Measurements from ENCODE around the gene CCKAR.
"Not testable (repeated sequence)": the region's sequence is repeated elsewhere in the genome, so short reads cannot be mapped to it uniquely, and the experiment has no call there.

The CCKAR gene, protein sequence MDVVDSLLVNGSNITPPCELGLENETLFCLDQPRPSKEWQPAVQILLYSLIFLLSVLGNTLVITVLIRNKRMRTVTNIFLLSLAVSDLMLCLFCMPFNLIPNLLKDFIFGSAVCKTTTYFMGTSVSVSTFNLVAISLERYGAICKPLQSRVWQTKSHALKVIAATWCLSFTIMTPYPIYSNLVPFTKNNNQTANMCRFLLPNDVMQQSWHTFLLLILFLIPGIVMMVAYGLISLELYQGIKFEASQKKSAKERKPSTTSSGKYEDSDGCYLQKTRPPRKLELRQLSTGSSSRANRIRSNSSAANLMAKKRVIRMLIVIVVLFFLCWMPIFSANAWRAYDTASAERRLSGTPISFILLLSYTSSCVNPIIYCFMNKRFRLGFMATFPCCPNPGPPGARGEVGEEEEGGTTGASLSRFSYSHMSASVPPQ

DNA sequence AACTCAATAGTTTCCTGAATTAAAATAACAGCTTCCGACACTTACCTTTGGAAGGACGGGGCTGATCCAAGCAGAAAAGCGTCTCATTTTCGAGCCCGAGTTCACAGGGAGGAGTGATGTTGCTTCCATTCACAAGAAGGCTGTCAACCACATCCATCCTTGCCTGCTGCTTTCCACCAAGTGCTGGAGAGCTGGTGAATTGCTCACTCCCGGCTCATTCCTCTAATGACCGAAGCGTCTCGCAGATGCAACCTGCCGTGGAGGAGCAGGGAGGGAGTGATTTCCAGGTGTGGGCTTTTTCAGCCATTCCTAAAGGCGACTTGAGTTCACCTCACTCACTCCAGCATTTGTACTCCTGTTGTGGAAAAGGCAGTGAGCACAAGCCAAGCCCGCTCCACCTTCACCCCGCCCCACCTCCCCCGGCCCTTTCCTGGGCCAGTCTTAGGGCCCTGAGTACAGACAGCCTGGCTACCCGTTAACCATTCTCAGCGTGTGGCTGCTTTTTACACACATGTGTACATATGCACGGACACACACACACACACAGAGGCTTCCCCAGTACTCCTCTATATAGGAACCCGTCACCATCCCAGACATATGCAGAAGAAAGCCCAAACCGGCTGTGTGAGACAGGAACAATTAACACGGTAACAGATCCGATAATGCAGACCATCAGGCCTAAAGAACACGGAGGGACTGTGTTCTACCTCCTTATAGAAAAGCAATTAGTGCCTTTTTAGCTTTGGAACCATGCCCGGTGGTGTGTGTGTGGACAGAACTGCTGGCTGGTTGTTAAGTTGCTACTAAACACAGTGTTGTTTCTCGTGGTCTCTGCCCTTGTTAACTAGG is at the start of gene CCKAR:
TSS of gene CCKAR (minus strand) at position 374 of the 849 bp plus-strand sequence. CDS start at position 157, 217 bp downstream.
- DNase-seq = no peak

DNA sequence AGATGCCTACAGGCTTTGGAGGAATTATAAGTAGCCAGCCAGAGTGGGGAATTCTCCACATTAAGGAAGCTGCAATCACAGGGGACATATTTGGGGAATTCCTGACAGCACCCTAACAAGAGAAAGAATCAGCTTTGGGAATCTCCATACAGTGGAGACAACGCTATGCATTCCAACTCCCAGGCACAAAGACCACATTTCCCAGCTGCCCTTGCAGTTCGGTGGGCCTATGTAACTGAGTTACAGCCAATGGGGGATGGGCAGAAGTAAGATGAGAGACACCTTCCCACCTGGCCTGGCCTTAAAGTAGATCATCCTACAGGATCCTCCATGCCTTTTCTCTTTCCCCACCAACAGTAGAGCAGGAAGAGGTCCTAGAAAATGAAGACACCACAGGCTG is 43.4 kb upstream of the CCKAR start:
- DNase-seq = no peak

DNA sequence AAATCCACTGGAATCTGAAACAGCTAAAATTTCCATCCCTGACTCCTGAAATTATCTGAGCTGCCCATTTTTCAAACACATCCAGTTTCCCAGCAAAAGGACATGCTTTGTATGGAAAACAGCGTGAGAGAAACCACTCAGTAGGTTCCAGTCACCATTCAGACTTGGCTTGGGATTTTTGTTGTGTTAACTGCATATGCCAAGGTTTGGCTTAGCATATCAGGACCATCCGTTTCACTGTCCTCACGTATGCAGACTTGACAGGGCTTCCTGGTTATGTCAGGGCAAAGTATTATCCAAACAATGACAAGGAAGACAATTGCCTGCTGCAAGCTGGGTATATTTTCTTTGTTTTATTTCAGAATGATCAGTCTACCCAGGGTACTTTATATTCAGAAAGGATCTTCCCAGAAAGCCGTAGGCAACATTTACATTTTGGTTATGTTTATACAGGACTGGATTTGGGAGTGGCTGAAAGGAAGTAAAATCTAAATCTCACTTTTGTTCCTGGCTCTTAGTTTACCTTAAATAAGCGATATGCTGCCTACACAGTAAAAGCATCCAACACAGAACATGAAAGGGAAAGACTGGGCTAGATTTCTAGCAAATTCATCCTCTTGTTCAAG is 41.3 kb upstream of the CCKAR start:
- DNase-seq = no peak

DNA sequence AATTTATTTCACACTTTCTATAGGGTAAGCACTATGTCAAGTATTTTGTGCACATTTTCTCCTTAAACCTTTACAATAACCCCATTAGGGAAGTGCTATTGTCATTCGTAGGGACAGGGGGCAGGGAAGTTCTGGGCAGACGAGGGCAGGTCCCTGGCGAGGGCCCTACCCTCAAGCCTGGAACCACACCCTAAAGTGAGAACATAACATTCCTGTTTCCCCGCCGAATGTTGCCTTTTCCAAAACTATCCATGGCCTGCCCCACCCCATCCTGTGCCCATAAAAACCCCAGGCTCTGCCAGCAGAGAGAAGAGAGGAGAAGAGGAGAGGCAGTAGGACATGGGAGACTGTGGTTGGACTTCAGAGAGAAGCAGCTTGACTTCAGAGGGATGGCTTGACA is 39.8 kb upstream of the CCKAR start:
- DNase-seq = no peak

DNA sequence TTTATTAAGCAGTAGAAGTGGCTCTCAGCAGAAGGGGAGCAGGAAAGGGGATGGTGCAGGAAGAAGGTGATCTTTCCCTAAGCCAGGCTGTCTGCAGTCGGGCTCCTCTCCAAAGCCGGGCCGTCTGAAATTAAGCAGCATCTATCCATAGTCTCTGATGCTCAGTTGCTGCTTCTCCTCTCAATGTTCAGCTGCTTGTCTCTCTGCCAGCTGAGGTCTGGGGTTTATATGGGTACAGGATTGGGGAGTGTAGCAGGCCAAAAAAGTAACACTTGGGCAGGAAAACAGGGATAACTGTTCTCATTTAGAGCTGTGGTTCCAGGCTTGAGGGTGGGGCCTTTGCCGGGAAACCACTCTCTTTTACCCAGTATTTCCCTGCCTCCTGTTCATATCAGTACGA is 39.2 kb upstream of the CCKAR start:
- DNase-seq = no peak

GRCh38 chr4:26525771-26526150 is 35.5 kb upstream of the CCKAR start:
- DNase-seq = no peak

- DNase-seq = no peak
Measured at GRCh38 chr4:26525136-26525770, 35.0 kb upstream of the CCKAR start.

- DNase-seq = no peak
Measured at GRCh38 chr4:26524011-26524410, 33.7 kb upstream of the CCKAR start.

DNA sequence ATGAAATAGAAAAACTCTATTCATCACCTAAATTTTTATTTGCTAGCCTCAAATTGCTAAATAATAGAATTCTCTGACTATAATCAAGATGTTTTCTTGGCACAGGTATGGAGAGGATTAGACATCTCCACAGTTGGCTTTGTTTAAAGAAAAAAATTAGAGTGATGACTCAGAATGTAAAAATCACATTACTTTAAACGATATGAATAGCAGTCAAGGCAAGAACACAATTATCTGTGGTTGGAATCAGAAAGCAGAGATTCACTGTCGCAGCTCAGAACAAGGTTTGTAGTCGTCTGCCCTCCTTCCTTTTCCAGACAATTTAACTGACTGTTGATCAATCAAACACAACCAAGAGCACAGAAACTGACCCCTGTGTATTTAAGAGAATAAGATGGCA is 32.2 kb upstream of the CCKAR start:
- no peak for DNase-seq

- no peak for DNase-seq
Measured at GRCh38 chr4:26520728-26521450, 30.6 kb upstream of the CCKAR start.

- DNase-seq = no peak
Measured at GRCh38 chr4:26515936-26516335, 25.7 kb upstream of the CCKAR start.

DNA sequence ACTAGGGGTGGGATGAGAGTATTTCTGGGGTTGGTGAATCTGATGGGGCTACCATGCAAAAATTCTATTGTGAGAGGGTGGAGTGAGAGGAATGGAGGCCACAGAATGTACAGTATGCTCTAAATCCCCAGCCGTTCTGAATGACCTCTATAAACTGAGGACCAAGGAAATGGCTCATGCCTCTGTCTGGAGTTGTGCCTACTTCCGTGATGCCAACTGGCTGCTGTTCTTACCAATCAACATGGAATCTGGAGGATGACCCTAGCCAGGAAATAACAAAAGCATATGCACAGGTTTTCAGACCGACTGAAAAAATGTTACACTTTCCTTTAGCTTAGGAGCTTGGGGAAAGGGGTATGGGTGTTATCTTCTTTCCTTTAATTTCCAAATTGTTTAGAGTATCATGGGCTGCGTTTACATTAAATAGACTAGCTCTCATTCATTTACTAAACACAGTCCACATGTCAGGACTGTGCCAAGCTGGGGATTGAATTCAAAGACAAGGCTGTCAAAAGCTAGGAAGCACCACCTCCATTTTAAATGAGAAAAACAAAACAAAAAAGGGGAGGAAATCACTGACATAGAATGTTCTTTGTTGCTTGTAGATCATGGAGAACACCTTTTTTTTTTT is 20.2 kb upstream of the CCKAR start:
- DNase-seq = no peak

GRCh38 chr4:26509681-26510333 is 19.5 kb upstream of the CCKAR start:
- no peak for DNase-seq

- no peak for DNase-seq
Measured at GRCh38 chr4:26507286-26507685, 17.0 kb upstream of the CCKAR start.

DNA sequence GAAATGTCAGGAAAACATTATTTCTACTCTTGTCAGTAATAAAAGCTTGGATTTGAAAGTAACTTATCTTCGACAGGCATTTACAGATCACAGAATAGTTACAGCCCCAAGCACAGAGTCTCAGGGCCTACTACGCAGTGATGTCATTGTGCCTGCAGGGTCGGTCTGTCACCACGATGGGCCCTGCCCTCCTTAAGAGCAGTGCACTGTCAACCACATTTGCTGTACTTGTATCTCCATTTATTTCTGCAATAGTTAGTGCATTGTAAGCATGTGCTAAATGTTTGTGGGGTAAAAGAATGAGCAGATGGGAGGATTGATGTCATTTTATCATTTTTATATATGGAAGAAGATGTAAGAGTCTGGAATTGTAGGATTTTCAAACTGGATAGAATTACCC is 13.6 kb upstream of the CCKAR start:
- DNase-seq = no peak

GRCh38 chr4:26503427-26503826 is 13.1 kb upstream of the CCKAR start:
- DNase-seq = no peak

- DNase-seq = not testable (repeated sequence)
Measured at GRCh38 chr4:26500565-26500999, 10.3 kb upstream of the CCKAR start.

DNA sequence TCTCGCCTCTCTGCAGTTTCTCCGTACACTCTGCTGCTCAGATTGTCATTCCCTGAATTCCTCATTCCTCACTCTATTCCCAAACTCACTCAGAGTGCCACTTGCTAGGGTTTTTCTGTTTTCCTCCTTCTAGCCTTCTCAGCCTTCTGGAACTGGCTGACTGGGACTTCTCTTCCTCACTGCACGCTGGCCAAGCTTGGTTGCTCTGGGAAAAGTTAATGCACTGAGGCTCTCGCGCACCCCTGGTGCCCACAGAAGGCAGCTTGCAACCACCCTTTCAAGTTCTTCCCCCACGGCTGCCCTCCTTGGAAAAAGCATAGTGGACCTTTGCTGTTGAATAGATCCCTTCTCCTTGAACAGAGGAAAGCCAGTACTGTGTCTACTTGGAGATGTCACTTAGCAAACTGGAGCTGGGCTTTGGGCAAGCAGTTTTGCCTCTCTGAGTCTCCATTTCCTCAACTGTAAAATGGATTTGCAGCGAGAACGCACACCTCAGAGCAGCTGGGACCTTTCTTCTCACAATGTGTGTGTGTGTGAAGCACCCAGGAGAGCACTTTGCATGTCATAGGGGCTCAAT is 6.0 kb upstream of the CCKAR start:
- DNase-seq = no peak

- DNase-seq = no peak
Measured at GRCh38 chr4:26493461-26493860, 3.2 kb upstream of the CCKAR start.

DNA sequence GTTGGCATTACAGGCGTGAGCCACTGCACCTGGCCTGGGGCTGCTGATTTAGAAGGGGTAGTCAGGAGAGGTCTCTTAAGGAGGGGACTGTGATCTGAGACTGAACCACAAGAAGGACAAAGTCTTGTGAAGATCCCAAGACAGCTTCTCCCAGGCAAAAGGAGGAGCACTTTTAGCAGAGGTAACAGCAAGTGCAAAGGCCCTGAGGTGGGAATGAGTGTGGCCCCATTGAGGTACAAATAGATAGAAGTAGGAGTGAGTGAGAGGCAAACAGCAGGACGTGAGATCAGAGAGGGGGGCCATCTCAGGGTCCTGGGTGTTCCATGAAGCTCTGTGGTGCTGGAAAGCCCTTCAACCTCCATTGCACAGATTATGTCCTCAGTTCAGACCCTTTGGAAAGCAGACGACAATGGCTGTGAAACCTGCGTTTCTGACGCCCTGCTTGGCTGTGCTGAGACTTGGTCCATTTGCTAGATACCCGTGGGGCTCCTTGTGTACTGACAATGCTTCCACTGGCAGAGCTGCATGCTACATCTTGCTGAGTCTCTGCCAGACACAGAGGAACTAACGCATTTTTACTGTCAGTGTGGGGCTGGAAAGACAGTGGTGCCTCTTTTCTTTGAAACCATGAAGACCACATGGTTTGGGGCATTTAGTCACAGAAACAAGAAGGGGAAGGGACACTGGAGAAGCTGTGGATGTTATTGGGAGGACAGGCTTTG is 1.3 kb upstream of the CCKAR start:
- no peak for DNase-seq
